Measurements from ENCODE around the gene TXNDC11. TPM values are rescaled to one million over a fixed set of nuclear protein-coding genes. Genes with fewer than 3 reads are reported as not detected.

Gene TXNDC11
- total RNA-seq, 2 experiments from 2014 or later: 111 to 112 TPM

DNA sequence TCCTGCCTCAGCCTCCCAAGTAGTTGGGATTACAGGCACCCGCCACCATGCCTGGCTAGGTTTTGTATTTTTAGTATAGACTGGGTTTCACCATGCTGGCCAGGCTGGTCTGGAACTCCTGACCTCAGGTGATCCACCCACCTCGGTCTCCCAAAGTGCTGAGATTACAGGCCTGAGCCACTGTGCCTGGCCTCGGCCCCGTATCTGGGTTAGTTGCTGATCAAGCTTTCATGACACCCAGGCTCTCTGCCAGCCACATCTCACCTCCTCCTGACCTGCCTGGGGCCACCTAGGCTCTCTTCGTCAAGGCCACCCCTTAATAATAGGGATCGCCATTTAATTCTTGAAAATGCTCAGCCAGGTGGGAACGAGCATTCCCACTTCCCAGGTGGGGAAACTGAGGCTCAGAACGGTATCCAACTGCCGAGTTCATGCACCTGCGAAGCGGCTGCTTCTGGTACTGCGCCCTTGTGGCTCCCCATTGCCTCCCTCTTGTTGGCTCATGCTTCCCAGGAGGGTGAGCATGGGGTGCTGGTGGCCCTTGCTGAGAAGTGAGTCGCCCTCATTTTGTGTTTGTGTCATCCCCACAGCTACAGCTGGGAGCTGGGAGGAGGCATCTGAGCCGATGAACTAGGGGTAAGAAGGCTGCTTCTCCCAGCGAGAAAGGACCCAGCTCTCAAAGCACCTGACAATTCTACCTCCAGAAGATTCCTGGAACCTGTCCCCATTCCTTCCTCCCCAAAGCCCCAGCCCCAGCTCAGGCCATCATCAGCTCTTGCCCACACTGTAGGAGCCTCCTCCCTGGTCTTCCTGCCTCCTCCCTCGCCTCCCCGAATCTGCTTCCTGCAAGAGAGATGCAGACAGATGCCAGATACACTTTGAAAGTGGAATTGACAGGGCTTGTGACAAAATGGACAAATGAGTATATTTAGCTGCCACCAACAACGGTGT is 91.7 kb downstream of the TXNDC11 start:
- H3K4me3 ChIP-seq (ENCODE audit: low read length): no peak overlapping the region
- no peaks in the 10 kb centered on the region for H3K27me3 ChIP-seq (ENCODE audit: control insufficient read depth in 1 of 2, insufficient read depth in 2 of 2, low read length in 2 of 2)
- intact Hi-C loops (cut with DNase I, micrococcal nuclease): no loop called here
- Mint-ChIP-seq H3K4me1 (ENCODE audit: low read depth) (peaks cover 9% of the 10 kb centered on the region), H3K27ac (no peak overlapping the region), H3K27me3 (no peaks in the 10 kb centered on the region), H3K4me3 (no peak overlapping the region), H3K9me3 (no peaks in the 10 kb centered on the region), H3K36me3 (ENCODE audit: low read depth) (no peaks in the 10 kb centered on the region)
- DNase-seq (no peak), ATAC-seq (ENCODE audit: poor library complexity) (no peak)
- H3K4me1 ChIP-seq (ENCODE audit: insufficient read depth, low read length): peaks cover 38% of the 10 kb centered on the region
- POLR2A ChIA-PET: no interaction called here
- H3K9me3 ChIP-seq (ENCODE audit: control insufficient read depth in 1 of 2, insufficient read depth in 1 of 2, low read length in 2 of 2): no peaks in the 10 kb centered on the region
- H3K36me3 ChIP-seq (ENCODE audit: insufficient read depth, low read length): no peaks in the 10 kb centered on the region
- CTCF ChIA-PET: interaction anchor here (0.5 to 1.5 kb wide), 2 partner anchors 243 to 558 kb away, joined by 3 read pairs; no protein-coding TSS in a partner anchor
- TF ChIP-seq, protein P1, sequence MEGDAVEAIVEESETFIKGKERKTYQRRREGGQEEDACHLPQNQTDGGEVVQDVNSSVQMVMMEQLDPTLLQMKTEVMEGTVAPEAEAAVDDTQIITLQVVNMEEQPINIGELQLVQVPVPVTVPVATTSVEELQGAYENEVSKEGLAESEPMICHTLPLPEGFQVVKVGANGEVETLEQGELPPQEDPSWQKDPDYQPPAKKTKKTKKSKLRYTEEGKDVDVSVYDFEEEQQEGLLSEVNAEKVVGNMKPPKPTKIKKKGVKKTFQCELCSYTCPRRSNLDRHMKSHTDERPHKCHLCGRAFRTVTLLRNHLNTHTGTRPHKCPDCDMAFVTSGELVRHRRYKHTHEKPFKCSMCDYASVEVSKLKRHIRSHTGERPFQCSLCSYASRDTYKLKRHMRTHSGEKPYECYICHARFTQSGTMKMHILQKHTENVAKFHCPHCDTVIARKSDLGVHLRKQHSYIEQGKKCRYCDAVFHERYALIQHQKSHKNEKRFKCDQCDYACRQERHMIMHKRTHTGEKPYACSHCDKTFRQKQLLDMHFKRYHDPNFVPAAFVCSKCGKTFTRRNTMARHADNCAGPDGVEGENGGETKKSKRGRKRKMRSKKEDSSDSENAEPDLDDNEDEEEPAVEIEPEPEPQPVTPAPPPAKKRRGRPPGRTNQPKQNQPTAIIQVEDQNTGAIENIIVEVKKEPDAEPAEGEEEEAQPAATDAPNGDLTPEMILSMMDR (IDR thresholded peaks at IDR 0.05): no peak
- H3K27ac ChIP-seq (ENCODE audit: low read depth in 1 of 2, low read length in 2 of 2): no peak overlapping the region

DNA sequence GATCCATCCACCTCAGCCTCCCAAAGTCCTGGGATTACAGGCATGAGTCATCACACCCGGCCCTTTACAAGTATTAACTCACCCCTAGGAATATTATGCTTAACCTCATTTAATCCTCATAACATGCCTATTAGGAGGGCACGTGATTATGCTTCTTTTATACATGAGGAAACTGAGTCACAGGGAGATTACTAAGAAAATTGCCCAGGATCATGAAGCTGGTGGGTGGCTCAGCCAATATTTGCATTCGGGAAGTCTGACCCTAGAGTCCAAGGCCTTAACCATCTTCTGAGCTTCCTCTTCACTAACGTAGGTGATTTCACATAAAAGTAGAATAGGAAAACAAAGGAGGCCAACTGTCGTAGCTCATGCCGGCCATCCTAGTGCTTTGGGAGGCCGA is 93.4 kb downstream of the TXNDC11 start:
- H3K4me1 Mint-ChIP-seq (ENCODE audit: low read depth): peaks cover 5% of the 10 kb centered on the region
- TF ChIP-seq, protein P1 (IDR thresholded peaks at IDR 0.05): no peak
- no peaks in the 10 kb centered on the region for H3K9me3 Mint-ChIP-seq
- no peak overlapping the region for H3K4me3 Mint-ChIP-seq
- no peaks in the 10 kb centered on the region for H3K36me3 Mint-ChIP-seq (ENCODE audit: low read depth)
- peaks cover 21% of the 10 kb centered on the region for H3K4me1 ChIP-seq (ENCODE audit: insufficient read depth, low read length)
- ATAC-seq (ENCODE audit: poor library complexity): no peak
- no peaks in the 10 kb centered on the region for H3K27me3 ChIP-seq (ENCODE audit: control insufficient read depth in 1 of 2, insufficient read depth in 2 of 2, low read length in 2 of 2)
- no peaks in the 10 kb centered on the region for H3K27me3 Mint-ChIP-seq
- no peaks in the 10 kb centered on the region for H3K36me3 ChIP-seq (ENCODE audit: insufficient read depth, low read length)
- ChIA-PET POLR2A (no interaction called here), CTCF (interaction anchor here (1.1 to 1.5 kb wide), 2 partner anchors 117 to 242 kb away, joined by 3 to 4 read pairs; no protein-coding TSS in a partner anchor)
- H3K27ac ChIP-seq (ENCODE audit: low read depth in 1 of 2, low read length in 2 of 2): no peak overlapping the region
- no peak overlapping the region for H3K4me3 ChIP-seq (ENCODE audit: low read length)
- DNase-seq: no peak
- H3K27ac Mint-ChIP-seq: no peak overlapping the region
- intact Hi-C loops (cut with DNase I, micrococcal nuclease): loop anchor here (10.0 kb wide), 2 partner anchors 166 to 244 kb away; no protein-coding TSS in a partner anchor
- H3K9me3 ChIP-seq (ENCODE audit: control insufficient read depth in 1 of 2, insufficient read depth in 1 of 2, low read length in 2 of 2): no peaks in the 10 kb centered on the region

DNA sequence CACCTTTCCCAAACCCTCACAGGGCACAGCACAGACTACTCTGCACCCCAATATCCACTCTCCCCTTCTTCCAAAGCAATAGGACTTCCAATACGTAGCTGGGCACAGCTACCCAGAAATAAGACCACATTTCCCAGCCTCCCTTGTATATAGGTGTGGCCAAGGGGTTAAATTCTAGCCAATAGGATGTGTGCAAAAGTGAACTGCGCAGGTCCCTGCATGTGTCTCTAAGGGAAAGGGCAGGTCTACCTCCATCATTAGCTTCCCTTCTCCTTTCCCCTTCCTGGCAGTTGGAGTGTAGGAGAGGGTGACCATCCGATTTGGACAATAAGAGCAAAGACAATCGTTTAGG is 99.9 kb downstream of the TXNDC11 start:
- POLR2A ChIA-PET: interaction anchor here (0.7 kb wide), 1 partner anchor 46 kb away, joined by 7 read pairs; no protein-coding TSS in a partner anchor
- H3K27ac ChIP-seq (ENCODE audit: low read depth in 1 of 2, low read length in 2 of 2): no peak overlapping the region

More for the DNA sequence above, 99.9 kb downstream of the TXNDC11 start:
- Mint-ChIP-seq H3K27ac (no peak overlapping the region), H3K4me1 (ENCODE audit: low read depth) (peaks cover 14% of the 10 kb centered on the region), H3K27me3 (no peaks in the 10 kb centered on the region), H3K4me3 (no peak overlapping the region), H3K9me3 (no peaks in the 10 kb centered on the region), H3K36me3 (ENCODE audit: low read depth) (no peaks in the 10 kb centered on the region)
- CTCF ChIA-PET: interaction anchor here (0.6 to 4.9 kb wide), 3 partner anchors 23 to 111 kb away, joined by 3 to 35 read pairs (median 3); no protein-coding TSS in a partner anchor
- intact Hi-C loops (cut with DNase I, micrococcal nuclease): loop anchor here (5.0 to 10.0 kb wide), 6 partner anchors 45 to 680 kb away; no protein-coding TSS in a partner anchor
- no peaks in the 10 kb centered on the region for H3K9me3 ChIP-seq (ENCODE audit: control insufficient read depth in 1 of 2, insufficient read depth in 1 of 2, low read length in 2 of 2)
- TF ChIP-seq, protein P1 (IDR thresholded peaks at IDR 0.05): no peak
- no peak overlapping the region for H3K4me3 ChIP-seq (ENCODE audit: low read length)
- DNase-seq: no peak
- no peak for ATAC-seq (ENCODE audit: poor library complexity)
- H3K4me1 ChIP-seq (ENCODE audit: insufficient read depth, low read length): peaks cover 22% of the 10 kb centered on the region
- H3K36me3 ChIP-seq (ENCODE audit: insufficient read depth, low read length): no peaks in the 10 kb centered on the region
- H3K27me3 ChIP-seq (ENCODE audit: control insufficient read depth in 1 of 2, insufficient read depth in 2 of 2, low read length in 2 of 2): peaks cover 0 to 2% of the 10 kb centered on the region in 2 experiments
